Kidney (tissue), 14 donors: Measurements from ENCODE around the gene CNDP1. TPM values are rescaled to one million over a fixed set of nuclear protein-coding genes. Genes with fewer than 3 reads are reported as not detected.

ENCODE experiments used
- DNase-seq, 5 donors: peaks; one replicate each; pipeline ENCODE4 v3.0.0-alpha.2; 2013 to 2020
- FAIRE-seq: peaks from 2 replicates; lab custom pipeline; 2012; peaks lifted over from hg19 to GRCh38; lab: Jason Lieb, UNC
- H3K27ac ChIP-seq, 2 donors: one replicate each; pipeline ENCODE4 v1.7.0; 2013; ENCODE audit warnings: low read depth in 2 of 2, low read length in 2 of 2, inconsistent platforms in 1 of 2
- H3K27me3 ChIP-seq: one replicate; pipeline ENCODE4 v1.7.1; 2013; ENCODE audit warnings: low read length, inconsistent platforms; ENCODE audit not compliant: control insufficient read depth, insufficient read depth
- H3K36me3 ChIP-seq, 3 donors: one replicate each; pipeline versions ENCODE4 v1.7.0 to v1.7.1; 2013; ENCODE audit warnings: low read length in 3 of 3, control low read depth in 1 of 3, inconsistent platforms in 1 of 3; ENCODE audit not compliant: insufficient read depth in 3 of 3, control insufficient read depth in 2 of 3
- H3K4me1 ChIP-seq, 3 donors: one replicate each; pipeline versions ENCODE4 v1.7.0 to v1.7.1; 2013; ENCODE audit warnings: low read length in 3 of 3, inconsistent platforms in 1 of 3, low read depth in 1 of 3; ENCODE audit not compliant: control insufficient read depth in 2 of 3, insufficient read depth in 2 of 3
- H3K4me3 ChIP-seq, 3 donors: one replicate each; pipeline versions ENCODE4 v1.7.0 to v1.8.1; 2013; ENCODE audit warnings: low read length in 3 of 3, control low read depth in 1 of 3, inconsistent platforms in 1 of 3
- H3K9ac ChIP-seq, 3 donors: one replicate each; pipeline versions ENCODE4 v1.7.0 to v1.7.1; 2013; ENCODE audit warnings: low read length in 3 of 3, control low read depth in 1 of 3, inconsistent platforms in 1 of 3
- H3K9me3 ChIP-seq, 3 donors: one replicate each; pipeline versions ENCODE4 v1.7.0 to v1.7.1; 2013; ENCODE audit warnings: low read length in 3 of 3, control low read depth in 1 of 3, inconsistent platforms in 1 of 3; ENCODE audit not compliant: control insufficient read depth in 2 of 3, insufficient read depth in 1 of 3
- CTCF ChIP-seq: IDR thresholded peaks from 3 replicates; pipeline ENCODE4 v1.5.1; 2012; ENCODE audit warnings: mild to moderate bottlenecking, moderate library complexity, borderline replicate concordance; ENCODE audit not compliant: insufficient read depth; ENCODE audit errors: extremely low read depth
- intact Hi-C: fragments of 100-400 bp; cut with DNase I; formaldehyde crosslinking; loops from one replicate; pipeline ENCODE4 v1.11.1; 2022
- polyA plus RNA-seq: library from polyadenylated mRNA; stranded (reverse); fragments of 350-450 nt; fragmentation: Illumina TruSeq; extraction: RNeasy Lipid Tissue Mini Kit (QIAGEN cat#74804); gene quantifications from one replicate; pipeline ENCODE4 v1.2.3, GENCODE V29; 2014; ENCODE audit warnings: low read depth, low replicate concordance; ENCODE audit not compliant: insufficient read depth
- total RNA-seq: library from RNA; stranded (reverse); fragmentation: NEBNext Ultra II Directional; extraction: Animal tissue kit (Norgen Biotek cat#: 25700); gene quantifications from one replicate; pipeline ENCODE4 v1.2.1, GENCODE V29; 2021
- donor health status: control.
- donor health status: control.
- donor health status: control.
- donor health status: control.
- donor health status: control.
- donor health status: DM: yes; HTN: yes; CAD: no.
- donor health status: Normal renal cell carcinoma (clear cell type).

CNDP1 gene
- total and polyA plus RNA-seq, 2 donors from 2014 or later: 1.4 to 2.9 TPM

GRCh38 chr18:74613381-74613780 is 79.1 kb downstream of the CNDP1 start:
- DNase-seq: no peak
- peaks cover 0 to 9% (median 5%) of the 10 kb centered on the region in 3 donors for H3K9me3 ChIP-seq
- no peak for TF ChIP-seq CTCF
- no peak overlapping the region for H3K4me3 ChIP-seq
- no peak for FAIRE-seq
- peaks cover 0 to 3% (median 0%) of the 10 kb centered on the region in 3 donors for H3K4me1 ChIP-seq
- no peak overlapping the region for H3K9ac ChIP-seq
- intact Hi-C loops: no loop called here
- no peaks in the 10 kb centered on the region for H3K27me3 ChIP-seq
- H3K36me3 ChIP-seq: peaks cover 0 to 4% (median 0%) of the 10 kb centered on the region in 3 donors
- no peak overlapping the region for H3K27ac ChIP-seq

- no peak for FAIRE-seq
- Histone ChIP-seq H3K27me3 (no peaks in the 10 kb centered on the region), H3K9ac (no peak overlapping the region), H3K9me3 (peaks cover 0 to 9% (median 5%) of the 10 kb centered on the region in 3 donors), H3K4me1 (peaks cover 0 to 3% (median 0%) of the 10 kb centered on the region in 3 donors), H3K36me3 (peaks cover 0 to 4% (median 0%) of the 10 kb centered on the region in 3 donors), H3K27ac (no peak overlapping the region), H3K4me3 (peak overlapping the region in 1 of 3 donors; percentile 26)
- intact Hi-C loops: no loop called here
- no peak for DNase-seq
- no peak for TF ChIP-seq CTCF
Observed at GRCh38 chr18:74616494-74616893, 82.2 kb downstream of the CNDP1 start.

GRCh38 chr18:74617486-74617885 is 83.2 kb downstream of the CNDP1 start:
- DNase-seq (no peak), FAIRE-seq (no peak)
- intact Hi-C loops: no loop called here
- no peak for TF ChIP-seq CTCF
- Histone ChIP-seq H3K27ac (no peak overlapping the region), H3K36me3 (peaks cover 0 to 4% (median 0%) of the 10 kb centered on the region in 3 donors), H3K27me3 (no peaks in the 10 kb centered on the region), H3K9ac (no peak overlapping the region), H3K4me1 (peaks cover 0 to 3% (median 0%) of the 10 kb centered on the region in 3 donors), H3K9me3 (peaks cover 0 to 9% (median 5%) of the 10 kb centered on the region in 3 donors), H3K4me3 (no peak overlapping the region)

GRCh38 chr18:74622072-74622471 is 87.8 kb downstream of the CNDP1 start:
- H3K4me1 ChIP-seq: peaks cover 0 to 2% (median 0%) of the 10 kb centered on the region in 3 donors
- H3K36me3 ChIP-seq: no peaks in the 10 kb centered on the region
- FAIRE-seq: no peak

More at GRCh38 chr18:74622072-74622471, 87.8 kb downstream of the CNDP1 start:
- no peak for DNase-seq
- Histone ChIP-seq H3K27ac (no peak overlapping the region), H3K27me3 (no peaks in the 10 kb centered on the region), H3K4me3 (no peak overlapping the region), H3K9me3 (peaks cover 0 to under 1% (median 0%) of the 10 kb centered on the region in 3 donors), H3K9ac (no peak overlapping the region)
- TF ChIP-seq CTCF: no peak
- intact Hi-C loops: no loop called here
